GM12878 (cell line): ENCODE results near the gene ZNF177.
"Not testable (repeated sequence)": the region's sequence is repeated elsewhere in the genome, so short reads cannot be mapped to it uniquely, and the experiment has no call there.

Experiments
- ATF3 ChIP-seq: IDR thresholded peaks from 2 replicates; pipeline ENCODE4 v1.6.1; 2011; ENCODE audit warnings: low read depth, mild to moderate bottlenecking, low read length, moderate library complexity, borderline replicate concordance; ENCODE audit errors: extremely low read depth
- BHLHE40 ChIP-seq, 2 experiments: fragments of 450-650 bp in 1 of 2; IDR thresholded peaks; 2 replicates each; pipeline ENCODE4 v1.6.1; 2011 to 2017; ENCODE audit warnings: low read depth in 2 of 2, borderline replicate concordance in 1 of 2, improper control_type of control experiment in 1 of 2, low read length in 1 of 2, mild to moderate bottlenecking in 1 of 2
- CTCF ChIP-seq, 3 experiments: IDR thresholded peaks in 2 of 3; conservative IDR thresholded peaks in 1 of 3; 2 replicates each; pipeline ENCODE4 v1.5.1; 2011; ENCODE audit warnings: low read depth in 3 of 3, low read length in 3 of 3, mild to moderate bottlenecking in 3 of 3, control low read depth in 2 of 3, moderate library complexity in 2 of 3, inconsistent platforms in 1 of 3, mixed read lengths in 1 of 3; ENCODE audit not compliant: control insufficient read depth in 2 of 3, insufficient read depth in 1 of 3; ENCODE audit errors: extremely low read depth in 1 of 3
- ESRRA ChIP-seq: IDR thresholded peaks from 2 replicates; pipeline ENCODE4 v1.6.1; 2012; ENCODE audit warnings: mild to moderate bottlenecking, low read length, improper control_type of control experiment
- EZH2 ChIP-seq: IDR thresholded peaks from 2 replicates; pipeline ENCODE4 v1.6.1; 2012; ENCODE audit warnings: low read depth, mild to moderate bottlenecking, control low read depth, inconsistent platforms, low read length, borderline replicate concordance; ENCODE audit not compliant: control insufficient read depth
- JUND ChIP-seq: IDR thresholded peaks from 2 replicates; pipeline ENCODE4 v1.6.1; 2012; ENCODE audit warnings: low read depth, mild to moderate bottlenecking, low read length, improper control_type of control experiment, moderate library complexity
- MYC ChIP-seq: IDR thresholded peaks from 2 replicates; pipeline ENCODE4 v1.6.1; 2011; ENCODE audit warnings: mild to moderate bottlenecking, low read length, moderate library complexity, inconsistent platforms; ENCODE audit not compliant: insufficient read depth, insufficient replicate concordance, insufficient read length, severe bottlenecking
- PBX3 ChIP-seq: IDR thresholded peaks from 2 replicates; pipeline ENCODE4 v1.6.1; 2011; ENCODE audit warnings: mild to moderate bottlenecking, low read depth, low read length, moderate library complexity; ENCODE audit not compliant: insufficient replicate concordance
- POLR2A ChIP-seq: IDR thresholded peaks from 2 replicates; pipeline ENCODE4 v1.6.1; 2011; ENCODE audit warnings: low read depth, mild to moderate bottlenecking, low read length
- POLR2AphosphoS5 ChIP-seq: IDR thresholded peaks from 2 replicates; pipeline ENCODE4 v1.6.1; 2011; ENCODE audit warnings: mild to moderate bottlenecking, low read length, inconsistent platforms
- PRDM15 ChIP-seq: fragments of 450-650 bp; formaldehyde crosslinking; IDR thresholded peaks from 2 replicates; pipeline ENCODE4 v1.4.0; 2020; ENCODE audit warnings: mild to moderate bottlenecking, moderate library complexity
- RB1 ChIP-seq: fragments of 450-650 bp; formaldehyde crosslinking; IDR thresholded peaks from 2 replicates; pipeline ENCODE4 v1.6.1; 2017; ENCODE audit warnings: mild to moderate bottlenecking, borderline replicate concordance
- RCOR1 ChIP-seq: conservative IDR thresholded peaks from 2 replicates; pipeline ENCODE4 v1.6.1; 2012; ENCODE audit warnings: low read depth, low read length, improper control_type of control experiment
- RFX5 ChIP-seq: IDR thresholded peaks from 2 replicates; pipeline ENCODE4 v1.6.1; 2011; ENCODE audit warnings: low read depth, low read length, improper control_type of control experiment

- not testable (repeated sequence) for TF ChIP-seq RCOR1; RFX5; ATF3; PBX3; JUND; CTCF (IDR thresholded peaks at IDR 0.05 in 2 of 3, conservative IDR thresholded peaks at IDR 0.05 in 1 of 3; ENCODE audit: control insufficient read depth in 2 of 3, extremely low read depth in 1 of 3, insufficient read depth in 1 of 3, low read depth in 3 of 3, low read length in 3 of 3); ESRRA; PRDM15 (CRISPR knock-in tag); EZH2; RB1; MYC; POLR2AphosphoS5; BHLHE40 (IDR thresholded peaks at IDR 0.05; ENCODE audit: borderline replicate concordance in 1 of 2, low read depth in 2 of 2, low read length in 1 of 2); POLR2A
Measured at GRCh38 chr19:9321756-9322155, 41.1 kb upstream of the ZNF177 start.
